CD14-positive monocyte (primary cell): Measurements from ENCODE around the gene UNC13C. TPM values are rescaled to one million over a fixed set of nuclear protein-coding genes. Genes with fewer than 3 reads are reported as not detected.

ENCODE experiments used
- DNase-seq, 3 donors: peaks; one replicate each; pipeline ENCODE4 v3.0.0-alpha.2; 2011 to 2022
- H2AFZ ChIP-seq: 2 replicates; pipeline ENCODE4 v1.6.0; 2012; ENCODE audit warnings: mild to moderate bottlenecking, low read depth, low read length, inconsistent platforms; ENCODE audit not compliant: insufficient read depth, poor library complexity, severe bottlenecking
- H3K27ac ChIP-seq, 2 donors: 1 replicate in 1 of 2; 2 replicates in 1 of 2; pipeline ENCODE4 v1.5.1; 2012 to 2013; ENCODE audit warnings: low read length in 2 of 2, control low read depth in 1 of 2, inconsistent platforms in 1 of 2, low read depth in 1 of 2, mild to moderate bottlenecking in 1 of 2
- H3K27me3 ChIP-seq, 2 donors: one replicate each; pipeline versions ENCODE4 v1.6.0 to v1.6.1; 2011 to 2013; ENCODE audit warnings: low read length in 2 of 2; ENCODE audit not compliant: control insufficient read depth in 2 of 2, insufficient read depth in 2 of 2
- H3K36me3 ChIP-seq, 2 donors: replicated peaks in 1 of 2; 1 replicate in 1 of 2; 2 replicates in 1 of 2; pipeline versions ENCODE4 v1.5.1 to v1.6.1; 2012 to 2013; ENCODE audit warnings: low read length in 2 of 2, control low read depth in 1 of 2, inconsistent platforms in 1 of 2, mild to moderate bottlenecking in 1 of 2; ENCODE audit not compliant: insufficient read depth in 2 of 2, control insufficient read depth in 1 of 2
- H3K4me1 ChIP-seq, 2 donors: 1 replicate in 1 of 2; 2 replicates in 1 of 2; pipeline versions ENCODE4 v1.5.1 to v1.6.1; 2012 to 2013; ENCODE audit warnings: low read length in 2 of 2, control low read depth in 1 of 2, inconsistent platforms in 1 of 2, mild to moderate bottlenecking in 1 of 2, moderate library complexity in 1 of 2; ENCODE audit not compliant: insufficient read depth in 2 of 2, control insufficient read depth in 1 of 2
- H3K4me2 ChIP-seq: replicated peaks from 2 replicates; pipeline ENCODE3; 2012; ENCODE audit warnings: low read length, moderate library complexity, mild to moderate bottlenecking; ENCODE audit not compliant: poor library complexity, severe bottlenecking; ENCODE audit errors: extremely low read depth
- H3K4me3 ChIP-seq, 3 experiments: fragments of 200-600 bp in 1 of 3; sonication (generic) in 1 of 3; replicated peaks in 1 of 3; 1 replicate in 2 of 3; 2 replicates in 1 of 3; pipeline ENCODE4 v1.5.1; 2011 to 2013; ENCODE audit warnings: low read length in 3 of 3, mild to moderate bottlenecking in 3 of 3, control low read depth in 2 of 3, low read depth in 2 of 3, inconsistent platforms in 1 of 3, moderate library complexity in 1 of 3
- H3K79me2 ChIP-seq: 2 replicates; pipeline ENCODE4 v1.6.0; 2012; ENCODE audit warnings: mild to moderate bottlenecking, control low read depth, inconsistent platforms, low read length, moderate library complexity; ENCODE audit not compliant: insufficient read depth
- H3K9ac ChIP-seq: 2 replicates; pipeline ENCODE4 v1.6.0; 2017; ENCODE audit warnings: low read length, mild to moderate bottlenecking; ENCODE audit not compliant: insufficient read depth, poor library complexity, severe bottlenecking
- H3K9me3 ChIP-seq, 2 donors: replicated peaks in 1 of 2; 1 replicate in 1 of 2; 2 replicates in 1 of 2; pipeline versions ENCODE4 v1.5.1 to v1.6.1; 2012 to 2013; ENCODE audit warnings: low read length in 2 of 2, control low read depth in 1 of 2; ENCODE audit not compliant: control insufficient read depth in 1 of 2, insufficient read depth in 1 of 2
- H4K20me1 ChIP-seq: 2 replicates; pipeline ENCODE4 v1.6.0; 2012; ENCODE audit warnings: mild to moderate bottlenecking, low read length, control low read depth, moderate library complexity; ENCODE audit not compliant: insufficient read depth
- H3K27ac Mint-ChIP-seq, 7 donors: one replicate each; pipeline ENCODE4 v1.8.0; 2020; ENCODE audit warnings: mild to moderate bottlenecking in 7 of 7, mixed read lengths in 7 of 7, moderate library complexity in 6 of 7, inconsistent platforms in 2 of 7
- H3K27me3 Mint-ChIP-seq, 3 donors: one replicate each; pipeline ENCODE4 v1.8.0; 2021 to 2022; ENCODE audit warnings: low read depth in 3 of 3, mild to moderate bottlenecking in 3 of 3, mixed read lengths in 3 of 3, moderate library complexity in 3 of 3, inconsistent platforms in 1 of 3
- H3K36me3 Mint-ChIP-seq, 2 donors: one replicate each; pipeline ENCODE4 v1.8.0; 2020; ENCODE audit warnings: mixed read lengths in 2 of 2, inconsistent platforms in 1 of 2, mild to moderate bottlenecking in 1 of 2
- H3K4me1 Mint-ChIP-seq: one replicate; pipeline ENCODE4 v1.8.0; 2020; ENCODE audit warnings: mild to moderate bottlenecking, mixed read lengths
- H3K4me3 Mint-ChIP-seq, 2 donors: one replicate each; pipeline ENCODE4 v1.8.0; 2020; ENCODE audit warnings: mild to moderate bottlenecking in 2 of 2, mixed read lengths in 2 of 2, moderate library complexity in 1 of 2
- H3K9me3 Mint-ChIP-seq, 7 donors: one replicate each; pipeline ENCODE4 v1.8.0; 2020 to 2022; ENCODE audit warnings: mixed read lengths in 7 of 7, mild to moderate bottlenecking in 6 of 7, moderate library complexity in 6 of 7, inconsistent platforms in 2 of 7
- CTCF ChIP-seq: fragments of 200-600 bp; IDR thresholded peaks from one replicate; pipeline ENCODE4 v1.8.0; 2022; ENCODE audit warnings: antibody characterized with exemption, mild to moderate bottlenecking
- WGBS: methylation state at CpG from one replicate; pipeline ENCODE4 v1.1.5; 2013; ENCODE audit warnings: missing lambda C conversion rate; ENCODE audit not compliant: insufficient coverage; 5-methylcytosine and 5-hydroxymethylcytosine counted together
- intact Hi-C, 2 donors: fragments of 100-400 bp; cut with micrococcal nuclease; formaldehyde crosslinking; loops; one replicate each; pipeline versions ENCODE4 v1.15.0 to v1.15.1; 2023
- polyA plus RNA-seq, 3 donors: library from polyadenylated mRNA; depleted of rRNA in 1 of 3; unstranded in 2 of 3; stranded (reverse) in 1 of 3; fragments of 300-500 nt in 2 of 3; fragments of >200 nt in 1 of 3; fragmentation: Illumina TruSeq in 2 of 3; gene quantifications; 1 replicate in 2 of 3; 2 replicates in 1 of 3; pipeline ENCODE4 v1.2.3, GENCODE V29; 2012 to 2021

The UNC13C gene
- polyA plus RNA-seq, 3 donors: not detected

- Histone ChIP-seq H3K27me3 (no peaks in the 10 kb centered on the region), H4K20me1 (no peaks in the 10 kb centered on the region), H3K4me2 (no peak overlapping the region), H3K4me1 (no peaks in the 10 kb centered on the region), H3K9me3 (no peaks in the 10 kb centered on the region), H3K9ac (no peak overlapping the region), H2AFZ (no peak overlapping the region), H3K4me3 (no peak overlapping the region), H3K36me3 (no peaks in the 10 kb centered on the region), H3K79me2 (no peaks in the 10 kb centered on the region), H3K27ac (no peak overlapping the region)
- Mint-ChIP-seq H3K4me1 (no peaks in the 10 kb centered on the region), H3K9me3 (peaks cover 0 to 2% (median 0%) of the 10 kb centered on the region in 7 donors), H3K27ac (no peak overlapping the region), H3K36me3 (no peaks in the 10 kb centered on the region), H3K4me3 (no peak overlapping the region), H3K27me3 (no peaks in the 10 kb centered on the region)
- intact Hi-C loops: no loop called here
- no peak for DNase-seq
- TF ChIP-seq CTCF: no peak
- 78% methylated on average over 3 of the region's 3 CpGs for WGBS
These were observed 640.9 kb downstream of the UNC13C start for GRCh38 chr15:54619180-54619579.

- H3K9me3 ChIP-seq: no peaks in the 10 kb centered on the region
- H3K27ac ChIP-seq: no peak overlapping the region
- Mint-ChIP-seq H3K27me3 (no peaks in the 10 kb centered on the region), H3K9me3 (peaks cover 0 to 2% (median 0%) of the 10 kb centered on the region in 7 donors), H3K4me3 (no peak overlapping the region), H3K4me1 (no peaks in the 10 kb centered on the region), H3K27ac (no peak overlapping the region), H3K36me3 (no peaks in the 10 kb centered on the region)
- no peak overlapping the region for H2AFZ ChIP-seq
- no peak for TF ChIP-seq CTCF
- WGBS: no CpG with 5 or more reads among the region's 3 CpGs
- no peak overlapping the region for H3K9ac ChIP-seq
- H4K20me1 ChIP-seq: no peaks in the 10 kb centered on the region
- H3K4me3 ChIP-seq: no peak overlapping the region
- no peaks in the 10 kb centered on the region for H3K4me1 ChIP-seq
- H3K36me3 ChIP-seq: no peaks in the 10 kb centered on the region
- H3K4me2 ChIP-seq: no peak overlapping the region
- intact Hi-C loops: no loop called here
- no peaks in the 10 kb centered on the region for H3K27me3 ChIP-seq
- DNase-seq: no peak
- no peaks in the 10 kb centered on the region for H3K79me2 ChIP-seq
These were observed 642.7 kb downstream of the UNC13C start for GRCh38 chr15:54620916-54621315.
